ENCODE data around the gene CENATAC. TPM values are rescaled to one million over a fixed set of nuclear protein-coding genes. Genes with fewer than 3 reads are reported as not detected.
"Not testable (repeated sequence)": the region's sequence is repeated elsewhere in the genome, so short reads cannot be mapped to it uniquely, and the experiment has no call there.

Gene CENATAC
- total RNA-seq, 3 donors from 2014 or later = 42.9 to 75.4 (median 71.1) TPM

DNA sequence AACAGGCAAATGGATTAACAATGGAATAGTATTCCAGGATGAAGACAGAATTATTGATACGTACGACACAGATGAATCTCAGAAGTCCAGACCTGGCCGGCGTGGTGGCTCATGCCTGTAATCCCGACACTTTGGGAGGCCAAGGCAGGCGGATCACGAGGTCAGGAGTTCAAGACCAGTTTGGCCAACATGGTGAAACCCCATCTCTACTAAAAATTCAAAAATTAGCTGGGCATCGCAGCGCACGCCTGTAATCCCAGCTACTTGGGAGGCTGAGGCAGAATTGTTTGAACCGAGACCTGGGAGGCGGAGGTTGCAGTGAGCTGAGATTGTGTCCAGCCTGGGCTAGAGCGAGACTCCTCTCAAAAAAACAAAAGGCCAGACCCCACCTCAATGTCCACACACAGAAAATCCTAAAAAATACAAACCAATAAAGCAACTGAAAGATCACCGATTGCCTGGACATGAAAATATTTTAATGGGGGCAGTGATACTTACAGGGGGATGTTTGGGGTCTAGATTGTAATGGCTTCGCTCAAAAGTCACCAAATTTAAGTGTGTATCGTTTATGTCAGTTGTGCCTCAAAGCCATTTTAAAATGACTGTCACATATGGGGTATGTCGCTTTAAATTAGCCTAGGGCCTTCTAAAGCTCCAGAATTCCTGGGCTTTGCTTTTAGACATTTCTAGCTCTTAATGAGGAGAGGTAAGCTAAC, 16.4 kb downstream of the CENATAC start:
- Histone ChIP-seq H3K27me3 (no peaks in the 10 kb centered on the region), H3K4me1 (no peaks in the 10 kb centered on the region), H3K36me3 (peaks cover 3% of the 10 kb centered on the region), H3K9me3 (no peaks in the 10 kb centered on the region), H3K27ac (no peak overlapping the region), H3K4me3 (no peak overlapping the region)
- TF ChIP-seq POLR2AphosphoS5 (IDR thresholded peaks at IDR 0.05) (no peak), POLR2A (IDR thresholded peaks at IDR 0.05) (no peak)
- TF ChIP-seq, protein P1, sequence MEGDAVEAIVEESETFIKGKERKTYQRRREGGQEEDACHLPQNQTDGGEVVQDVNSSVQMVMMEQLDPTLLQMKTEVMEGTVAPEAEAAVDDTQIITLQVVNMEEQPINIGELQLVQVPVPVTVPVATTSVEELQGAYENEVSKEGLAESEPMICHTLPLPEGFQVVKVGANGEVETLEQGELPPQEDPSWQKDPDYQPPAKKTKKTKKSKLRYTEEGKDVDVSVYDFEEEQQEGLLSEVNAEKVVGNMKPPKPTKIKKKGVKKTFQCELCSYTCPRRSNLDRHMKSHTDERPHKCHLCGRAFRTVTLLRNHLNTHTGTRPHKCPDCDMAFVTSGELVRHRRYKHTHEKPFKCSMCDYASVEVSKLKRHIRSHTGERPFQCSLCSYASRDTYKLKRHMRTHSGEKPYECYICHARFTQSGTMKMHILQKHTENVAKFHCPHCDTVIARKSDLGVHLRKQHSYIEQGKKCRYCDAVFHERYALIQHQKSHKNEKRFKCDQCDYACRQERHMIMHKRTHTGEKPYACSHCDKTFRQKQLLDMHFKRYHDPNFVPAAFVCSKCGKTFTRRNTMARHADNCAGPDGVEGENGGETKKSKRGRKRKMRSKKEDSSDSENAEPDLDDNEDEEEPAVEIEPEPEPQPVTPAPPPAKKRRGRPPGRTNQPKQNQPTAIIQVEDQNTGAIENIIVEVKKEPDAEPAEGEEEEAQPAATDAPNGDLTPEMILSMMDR (IDR thresholded peaks at IDR 0.05) = no peak
- intact Hi-C loops (cut with DNase I; ENCODE audit: low total_unique reads) = no loop called here
- no peak for DNase-seq (ENCODE audit: low spot score in 2 of 2)

- no peak overlapping the region for H3K4me3 ChIP-seq
- intact Hi-C loops (cut with DNase I; ENCODE audit: low total_unique reads) = no loop called here
- H3K36me3 ChIP-seq = peaks cover 3% of the 10 kb centered on the region
- H3K4me1 ChIP-seq = peaks cover 3 to 6% of the 10 kb centered on the region in 2 donors
- TF ChIP-seq POLR2AphosphoS5 (IDR thresholded peaks at IDR 0.05) (no peak), POLR2A (IDR thresholded peaks at IDR 0.05) (no peak)
- TF ChIP-seq, protein P1 (IDR thresholded peaks at IDR 0.05) = no peak
- no peaks in the 10 kb centered on the region for H3K27me3 ChIP-seq
- no peak for DNase-seq (ENCODE audit: low spot score in 2 of 2)
- no peaks in the 10 kb centered on the region for H3K9me3 ChIP-seq
- no peak overlapping the region for H3K27ac ChIP-seq
Measured at GRCh38 chr11:119015054-119015611, 17.2 kb downstream of the CENATAC start.

DNA sequence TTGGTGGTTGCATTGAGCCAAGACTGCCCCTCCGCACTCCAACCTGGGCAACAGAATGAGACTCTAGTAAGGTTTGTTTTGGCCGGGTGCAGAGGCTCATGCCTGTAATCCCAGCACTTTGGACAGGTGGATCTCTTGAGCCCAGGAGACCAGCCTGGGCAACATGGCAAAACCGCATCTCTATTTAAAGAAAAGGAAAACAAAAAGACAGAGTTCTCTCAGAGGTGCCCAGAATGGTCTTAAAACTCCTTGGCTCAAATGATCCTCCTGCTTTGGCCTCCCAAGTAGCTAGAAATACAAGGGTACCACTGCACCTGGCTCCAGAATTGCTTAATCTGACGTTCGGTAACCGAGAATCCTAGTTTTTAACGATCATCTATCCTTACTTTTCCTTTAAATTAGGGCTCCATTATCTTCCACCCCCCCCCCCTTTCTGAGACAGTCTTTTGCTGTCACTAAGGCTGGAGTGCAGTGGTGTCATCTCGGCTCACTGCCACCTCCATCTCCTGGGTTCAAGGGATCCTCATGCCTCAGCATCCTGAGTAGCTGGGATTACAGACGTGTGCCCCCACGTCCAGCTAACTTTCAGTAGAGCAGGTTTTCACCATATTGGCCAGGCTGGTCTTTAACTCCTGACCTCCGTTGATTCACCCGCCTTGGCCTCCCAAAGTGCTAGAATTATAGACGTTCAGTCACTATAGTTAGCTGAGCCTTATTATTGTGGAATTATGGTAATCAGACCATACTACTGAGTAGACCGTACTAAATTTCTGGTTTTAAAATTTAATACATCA, 18.5 kb downstream of the CENATAC start:
- Histone ChIP-seq H3K27ac (peak overlapping the region in 1 of 2 donors; percentile 94), H3K4me3 (peak overlapping the region; percentile 73 to 98 (median 89)), H3K36me3 (peaks cover 3% of the 10 kb centered on the region), H3K4me1 (peaks cover 4 to 15% of the 10 kb centered on the region in 2 donors), H3K9me3 (no peaks in the 10 kb centered on the region), H3K27me3 (no peaks in the 10 kb centered on the region)
- DNase-seq (ENCODE audit: low spot score in 2 of 2) = no peak
- TF ChIP-seq, protein P1 (IDR thresholded peaks at IDR 0.05) = no peak
- TF ChIP-seq POLR2A (IDR thresholded peaks at IDR 0.05) (no peak), POLR2AphosphoS5 (IDR thresholded peaks at IDR 0.05) (no peak)
- intact Hi-C loops (cut with DNase I; ENCODE audit: low total_unique reads) = no loop called here

GRCh38 chr11:119017377-119017776, 19.4 kb downstream of the CENATAC start:
- DNase-seq (ENCODE audit: low spot score in 2 of 2); intact Hi-C loops (cut with DNase I; ENCODE audit: low total_unique reads); H3K36me3 ChIP-seq; H3K27me3 ChIP-seq; H3K9me3 ChIP-seq: not testable (repeated sequence)
- Histone ChIP-seq H3K4me3 (peak overlapping the region; percentile 73 to 98 (median 89)), H3K4me1 (peaks cover 4 to 17% of the 10 kb centered on the region in 2 donors), H3K27ac (peak overlapping the region; percentile 94 to 97)

GRCh38 chr11:119018074-119018938, 20.4 kb downstream of the CENATAC start, which contains the start of the genes RPS25 and TRAPPC4:
Gene RPS25, minus strand, starts transcription at chr11:119018343. Its CDS starts 59 bp downstream, at chr11:119018284.
Gene TRAPPC4, plus strand, starts transcription at chr11:119018766. Its CDS starts 30 bp downstream, at chr11:119018796.
- H3K9me3 ChIP-seq = no peaks in the 10 kb centered on the region
- TF ChIP-seq POLR2AphosphoS5 (IDR thresholded peaks at IDR 0.05) (peak; percentile 83 to 93 (median 89)), POLR2A (IDR thresholded peaks at IDR 0.05) (peak; percentile 38)
- TF ChIP-seq, protein P1 (IDR thresholded peaks at IDR 0.05) = peak in 1 of 3 donors; percentile 6
- peak; percentile 93 to 94 for DNase-seq (ENCODE audit: low spot score in 2 of 2)
- H3K27me3 ChIP-seq = no peaks in the 10 kb centered on the region
- H3K27ac ChIP-seq = peak within 1 kb of the TSS; percentile 94 to 97
- intact Hi-C loops (cut with DNase I; ENCODE audit: low total_unique reads) = no loop called here
- H3K36me3 ChIP-seq = peaks cover 3% of the 10 kb centered on the region
- H3K4me1 ChIP-seq = peaks cover 4 to 17% of the 10 kb centered on the region in 2 donors
- H3K4me3 ChIP-seq = peak within 1 kb of the TSS; percentile 73 to 98 (median 89)
